Gastrocnemius medialis (tissue), 4 donors: Measurements from ENCODE around the gene RPS2. TPM values are rescaled to one million over a fixed set of nuclear protein-coding genes. Genes with fewer than 3 reads are reported as not detected.

Experiments
- ATAC-seq, 2 donors: fragments of 150-250 bp; one replicate each; pipeline ENCODE4 v1.9.1; 2016
- DNase-seq, 2 donors: peaks; one replicate each; pipeline ENCODE4 v3.0.0-alpha.2; 2019
- H3K27ac ChIP-seq, 4 donors: fragments of 200-600 bp; sonication (generic); 1 replicate in 1 of 4; 2 replicates in 3 of 4; pipeline ENCODE4 v1.5.1; 2016 to 2018; ENCODE audit warnings: mild to moderate bottlenecking in 2 of 4, moderate library complexity in 1 of 4
- H3K27me3 ChIP-seq, 3 donors: fragments of 200-600 bp; sonication (generic) in 2 of 3; 1 replicate in 1 of 3; 2 replicates in 2 of 3; pipeline versions ENCODE4 v1.5.1 to v1.6.0; 2016 to 2019; ENCODE audit warnings: mild to moderate bottlenecking in 1 of 3, moderate library complexity in 1 of 3
- H3K36me3 ChIP-seq, 2 donors: fragments of 200-600 bp; sonication (generic) in 1 of 2; one replicate each; pipeline ENCODE4 v1.5.1; 2017 to 2018
- H3K4me1 ChIP-seq, 2 donors: fragments of 200-600 bp; sonication (generic) in 1 of 2; one replicate each; pipeline ENCODE4 v1.5.1; 2016 to 2017; ENCODE audit warnings: mild to moderate bottlenecking in 2 of 2
- H3K4me3 ChIP-seq, 4 donors: fragments of 200-600 bp; sonication (generic) in 3 of 4; 1 replicate in 1 of 4; 2 replicates in 3 of 4; pipeline ENCODE4 v1.5.1; 2016 to 2019; ENCODE audit warnings: mild to moderate bottlenecking in 2 of 4
- H3K9me3 ChIP-seq, 3 donors: fragments of 200-600 bp; sonication (generic) in 2 of 3; 1 replicate in 1 of 3; 2 replicates in 2 of 3; pipeline ENCODE4 v1.5.1; 2016 to 2019
- POLR2A ChIP-seq, 2 donors: fragments of 450-650 bp; IDR thresholded peaks; one replicate each; pipeline ENCODE4 v1.6.1; 2017; ENCODE audit warnings: antibody characterized with exemption in 2 of 2, mild to moderate bottlenecking in 2 of 2, moderate library complexity in 2 of 2
- in situ Hi-C, 4 donors: fragments of 200-750 bp; cut with MboI; loops; one replicate each; pipeline versions ENCODE4 v1.15.0 to v1.8.0; 2017; ENCODE audit warnings: low sequenced_read_pairs in 4 of 4
- intact Hi-C: fragments of 100-400 bp; cut with DNase I; formaldehyde crosslinking; loops from one replicate; pipeline ENCODE4 v1.15.1; 2023; ENCODE audit warnings: low total_unique reads
- total RNA-seq, 4 donors: library from RNA; depleted of rRNA; stranded (reverse); fragments of >200 nt; gene quantifications; one replicate each; pipeline versions ENCODE4 v1.1.0 to v1.2.3, GENCODE V29; 2016
- TF ChIP-seq, protein P1 (sequence below), 5 experiments: fragments of 450-650 bp in 3 of 5; fragments of 200-600 bp in 2 of 5; sonication (generic) in 2 of 5; IDR thresholded peaks in 4 of 5; conservative IDR thresholded peaks in 1 of 5; 1 replicate in 4 of 5; 2 replicates in 1 of 5; pipeline ENCODE4 v1.5.1; 2016 to 2019; ENCODE audit warnings: antibody characterized with exemption in 5 of 5, mild to moderate bottlenecking in 3 of 5, moderate library complexity in 3 of 5

Gene RPS2
- total RNA-seq, 4 donors from 2014 or later: 1,162 to 1,876 (median 1,684) TPM

- TF ChIP-seq, protein P1, sequence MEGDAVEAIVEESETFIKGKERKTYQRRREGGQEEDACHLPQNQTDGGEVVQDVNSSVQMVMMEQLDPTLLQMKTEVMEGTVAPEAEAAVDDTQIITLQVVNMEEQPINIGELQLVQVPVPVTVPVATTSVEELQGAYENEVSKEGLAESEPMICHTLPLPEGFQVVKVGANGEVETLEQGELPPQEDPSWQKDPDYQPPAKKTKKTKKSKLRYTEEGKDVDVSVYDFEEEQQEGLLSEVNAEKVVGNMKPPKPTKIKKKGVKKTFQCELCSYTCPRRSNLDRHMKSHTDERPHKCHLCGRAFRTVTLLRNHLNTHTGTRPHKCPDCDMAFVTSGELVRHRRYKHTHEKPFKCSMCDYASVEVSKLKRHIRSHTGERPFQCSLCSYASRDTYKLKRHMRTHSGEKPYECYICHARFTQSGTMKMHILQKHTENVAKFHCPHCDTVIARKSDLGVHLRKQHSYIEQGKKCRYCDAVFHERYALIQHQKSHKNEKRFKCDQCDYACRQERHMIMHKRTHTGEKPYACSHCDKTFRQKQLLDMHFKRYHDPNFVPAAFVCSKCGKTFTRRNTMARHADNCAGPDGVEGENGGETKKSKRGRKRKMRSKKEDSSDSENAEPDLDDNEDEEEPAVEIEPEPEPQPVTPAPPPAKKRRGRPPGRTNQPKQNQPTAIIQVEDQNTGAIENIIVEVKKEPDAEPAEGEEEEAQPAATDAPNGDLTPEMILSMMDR (IDR thresholded peaks at IDR 0.05 in 4 of 5, conservative IDR thresholded peaks at IDR 0.05 in 1 of 5): no peak
- TF ChIP-seq POLR2A (IDR thresholded peaks at IDR 0.05): no peak
- in situ Hi-C loops (no loop called here), intact Hi-C loops (loop anchor here (10.0 kb wide), 1 partner anchor 372 kb away; the partner anchor contains the start of genes CRAMP1 and IFT140)
- H3K9me3 ChIP-seq: no peaks in the 10 kb centered on the region
- no peak overlapping the region for H3K27ac ChIP-seq
- DNase-seq: no peak
- no peak for ATAC-seq
- peaks cover 0 to 20% of the 10 kb centered on the region in 2 donors for H3K36me3 ChIP-seq
- H3K4me3 ChIP-seq: no peak overlapping the region
- H3K27me3 ChIP-seq: peaks cover 30 to 35% (median 34%) of the 10 kb centered on the region in 3 donors
- H3K4me1 ChIP-seq: peaks cover 19 to 29% of the 10 kb centered on the region in 2 donors
Measured at GRCh38 chr16:1987198-1987597, 22.6 kb upstream of the RPS2 start.

- Histone ChIP-seq H3K9me3 (no peaks in the 10 kb centered on the region), H3K4me1 (peaks cover 17 to 18% of the 10 kb centered on the region in 2 donors), H3K27ac (no peak overlapping the region), H3K27me3 (peaks cover 17 to 22% (median 21%) of the 10 kb centered on the region in 3 donors), H3K4me3 (peak overlapping the region in 2 of 4 donors; percentile 74 to 88), H3K36me3 (peaks cover 0 to 20% of the 10 kb centered on the region in 2 donors)
- DNase-seq (no peak), ATAC-seq (no peak)
- in situ Hi-C loops: no loop called here
- intact Hi-C loops: loop anchor here (10.0 kb wide), 1 partner anchor 371 kb away; the partner anchor contains the start of genes CRAMP1 and IFT140
- no peak for TF ChIP-seq POLR2A (IDR thresholded peaks at IDR 0.05)
- TF ChIP-seq, protein P1 (IDR thresholded peaks at IDR 0.05 in 4 of 5, conservative IDR thresholded peaks at IDR 0.05 in 1 of 5): no peak
Measured at GRCh38 chr16:1985466-1986150, 21.0 kb upstream of the RPS2 start.

DNA sequence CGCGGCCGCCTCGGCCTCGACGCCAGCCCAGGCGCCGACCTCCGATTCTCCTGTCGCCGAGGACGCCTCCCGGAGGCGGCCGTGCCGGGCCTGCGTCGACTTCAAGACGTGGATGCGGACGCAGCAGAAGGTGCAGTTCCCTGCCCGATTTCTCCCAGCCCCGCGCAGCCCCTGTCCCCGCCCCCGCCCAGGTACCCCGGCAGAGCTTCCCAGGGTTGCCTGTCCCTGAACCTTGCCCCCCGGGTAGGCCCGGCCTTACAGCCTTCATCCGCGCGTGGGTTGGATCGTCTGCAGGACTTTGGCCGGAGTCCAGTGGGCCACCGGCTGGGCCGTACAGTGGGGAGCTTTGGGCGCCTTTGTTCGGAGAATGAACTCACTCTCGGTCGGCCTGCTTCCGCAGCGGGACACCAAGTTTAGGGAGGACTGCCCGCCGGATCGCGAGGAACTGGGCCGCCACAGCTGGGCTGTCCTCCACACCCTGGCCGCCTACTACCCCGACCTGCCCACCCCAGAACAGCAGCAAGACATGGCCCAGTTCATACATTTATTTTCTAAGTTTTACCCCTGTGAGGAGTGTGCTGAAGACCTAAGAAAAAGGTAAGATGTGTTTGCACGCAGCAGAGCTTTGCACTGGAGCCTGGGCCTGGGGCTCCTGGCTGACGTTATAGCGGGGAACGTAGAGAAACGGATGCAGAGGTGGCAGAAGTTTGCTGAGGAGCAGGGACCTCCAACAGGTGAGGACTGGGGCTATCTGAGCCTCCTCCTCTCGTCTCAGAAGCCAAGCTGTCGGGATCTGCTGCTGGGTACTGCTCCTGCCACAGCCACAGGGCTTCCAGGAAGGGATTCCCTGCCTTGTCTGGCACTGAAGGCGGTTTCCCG, 20.0 kb upstream of the RPS2 start:
- Histone ChIP-seq H3K4me1 (peaks cover 16 to 25% of the 10 kb centered on the region in 2 donors), H3K27ac (peak overlapping the region; percentile 52 to 83 (median 78)), H3K36me3 (peaks cover 0 to 20% of the 10 kb centered on the region in 2 donors), H3K27me3 (peaks cover 12 to 14% (median 13%) of the 10 kb centered on the region in 3 donors), H3K9me3 (no peaks in the 10 kb centered on the region), H3K4me3 (peak overlapping the region; percentile 74 to 91 (median 86))
- in situ Hi-C loops: no loop called here
- intact Hi-C loops: loop anchor here (10.0 kb wide), 1 partner anchor 370 kb away; the partner anchor contains the start of genes CRAMP1 and IFT140
- DNase-seq: no peak
- ATAC-seq: peak; percentile 6 to 23
- no peak for TF ChIP-seq POLR2A (IDR thresholded peaks at IDR 0.05)
- TF ChIP-seq, protein P1 (IDR thresholded peaks at IDR 0.05 in 4 of 5, conservative IDR thresholded peaks at IDR 0.05 in 1 of 5): no peak

DNA sequence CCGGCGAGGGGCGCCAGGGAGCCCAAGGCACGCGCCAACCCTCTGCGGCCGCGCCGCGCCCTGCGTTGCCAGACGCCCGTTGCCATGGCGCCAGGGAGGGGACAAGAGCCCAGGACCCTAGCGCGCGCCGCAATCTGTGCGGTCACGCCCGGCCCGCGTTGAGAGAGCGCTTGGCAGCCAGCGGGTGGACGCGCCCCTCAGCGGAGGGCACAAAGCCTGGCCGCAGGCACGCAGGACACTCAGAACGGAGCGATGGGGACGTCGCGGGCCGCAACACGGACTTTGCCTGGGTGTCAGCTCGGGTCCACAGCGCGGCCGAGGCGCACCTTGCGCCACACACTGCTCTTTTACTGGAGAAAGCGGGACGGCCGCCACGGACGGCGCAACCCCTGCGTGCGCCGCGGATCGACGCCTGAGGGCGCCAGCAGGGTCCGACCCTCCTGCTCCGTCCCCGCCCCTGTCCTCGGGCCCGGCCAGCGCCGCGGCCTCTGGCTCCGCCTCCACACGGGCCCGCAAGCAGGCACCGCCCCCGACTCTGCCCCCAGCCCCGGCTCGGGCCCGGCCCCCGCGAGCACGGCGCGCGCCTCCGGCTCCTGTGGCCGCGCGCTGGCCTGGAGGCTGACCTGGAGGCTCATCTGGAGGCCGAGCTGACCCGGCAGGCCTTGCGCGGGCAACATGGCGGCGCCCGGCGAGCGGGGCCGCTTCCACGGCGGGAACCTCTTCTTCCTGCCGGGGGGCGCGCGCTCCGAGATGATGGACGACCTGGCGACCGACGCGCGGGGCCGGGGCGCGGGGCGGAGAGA, 19.1 kb upstream of the RPS2 start, which contains the start of gene GFER:
TSS of gene GFER (plus strand) at position 650 of the 803 bp plus-strand sequence. CDS start at position 676, 26 bp downstream.
- in situ Hi-C loops: no loop called here
- TF ChIP-seq, protein P1 (IDR thresholded peaks at IDR 0.05 in 4 of 5, conservative IDR thresholded peaks at IDR 0.05 in 1 of 5): peak in 4 of 5 experiments; percentile 20 to 45 (median 35)
- peak; percentile 29 to 54 for TF ChIP-seq POLR2A (IDR thresholded peaks at IDR 0.05)
- H3K4me1 ChIP-seq: peaks cover 16 to 25% of the 10 kb centered on the region in 2 donors
- H3K9me3 ChIP-seq: no peaks in the 10 kb centered on the region
- intact Hi-C loops: loop anchor here (10.0 kb wide), 1 partner anchor 369 kb away; the partner anchor contains the start of genes CRAMP1 and IFT140
- peak within 1 kb of the TSS; percentile 68 to 83 (median 78) for H3K27ac ChIP-seq
- H3K36me3 ChIP-seq: peaks cover 0 to 21% of the 10 kb centered on the region in 2 donors
- DNase-seq (peak; percentile 68 to 82), ATAC-seq (peak; percentile 76 to 85)
- peak within 1 kb of the TSS; percentile 74 to 91 (median 86) for H3K4me3 ChIP-seq
- peaks cover 4 to 5% (median 5%) of the 10 kb centered on the region in 3 donors for H3K27me3 ChIP-seq
